Thymus (tissue), 11 donors: ENCODE data around the gene PTGDR2. TPM values are rescaled to one million over a fixed set of nuclear protein-coding genes. Genes with fewer than 3 reads are reported as not detected.

Source experiments
- DNase-seq, 9 donors: peaks; one replicate each; pipeline ENCODE4 v3.0.0-alpha.2; 2013; ENCODE audit warnings: low spot score in 9 of 9, low read depth in 6 of 9, missing footprints in 1 of 9
- H3K27ac ChIP-seq, 2 donors: one replicate each; pipeline ENCODE4 v1.5.1; 2013; ENCODE audit warnings: control low read depth in 1 of 2, low read depth in 1 of 2, low read length in 1 of 2, mild to moderate bottlenecking in 1 of 2, moderate library complexity in 1 of 2
- H3K27me3 ChIP-seq, 2 donors: one replicate each; pipeline ENCODE4 v1.5.1; 2013; ENCODE audit warnings: low read length in 1 of 2; ENCODE audit not compliant: control insufficient read depth in 2 of 2, insufficient read depth in 1 of 2
- H3K36me3 ChIP-seq, 2 donors: one replicate each; pipeline ENCODE4 v1.5.1; 2013; ENCODE audit warnings: low read length in 1 of 2, mild to moderate bottlenecking in 1 of 2, moderate library complexity in 1 of 2; ENCODE audit not compliant: control insufficient read depth in 2 of 2, insufficient read depth in 2 of 2
- H3K4me1 ChIP-seq, 2 donors: one replicate each; pipeline ENCODE4 v1.5.1; 2013; ENCODE audit warnings: low read length in 2 of 2; ENCODE audit not compliant: control insufficient read depth in 2 of 2, insufficient read depth in 2 of 2
- H3K4me3 ChIP-seq, 2 donors: one replicate each; pipeline ENCODE4 v1.5.1; 2013; ENCODE audit warnings: low read length in 2 of 2, control low read depth in 1 of 2, mild to moderate bottlenecking in 1 of 2
- H3K9me3 ChIP-seq, 2 donors: one replicate each; pipeline ENCODE4 v1.5.1; 2013; ENCODE audit warnings: low read length in 1 of 2, mild to moderate bottlenecking in 1 of 2; ENCODE audit not compliant: control insufficient read depth in 2 of 2, insufficient read depth in 1 of 2
- WGBS: extraction: QIAGEN DNeasy Blood & Tissue Kit; methylation state at CpG from one replicate; pipeline ENCODE4 v1.1.7; 2013; 5-methylcytosine and 5-hydroxymethylcytosine counted together
- polyA plus RNA-seq: library from polyadenylated mRNA; stranded (reverse); fragments of 200-250 nt; gene quantifications from one replicate; pipeline ENCODE4 v1.2.3, GENCODE V29; 2013
- total RNA-seq: library from RNA; stranded (reverse); fragments of 120-200 nt; gene quantifications from one replicate; pipeline ENCODE4 v1.2.4, GENCODE V29; 2013
- donor health status: healthy.

PTGDR2 gene
- total and polyA plus RNA-seq, 2 donors = 0.73 to 10.2 TPM

DNA sequence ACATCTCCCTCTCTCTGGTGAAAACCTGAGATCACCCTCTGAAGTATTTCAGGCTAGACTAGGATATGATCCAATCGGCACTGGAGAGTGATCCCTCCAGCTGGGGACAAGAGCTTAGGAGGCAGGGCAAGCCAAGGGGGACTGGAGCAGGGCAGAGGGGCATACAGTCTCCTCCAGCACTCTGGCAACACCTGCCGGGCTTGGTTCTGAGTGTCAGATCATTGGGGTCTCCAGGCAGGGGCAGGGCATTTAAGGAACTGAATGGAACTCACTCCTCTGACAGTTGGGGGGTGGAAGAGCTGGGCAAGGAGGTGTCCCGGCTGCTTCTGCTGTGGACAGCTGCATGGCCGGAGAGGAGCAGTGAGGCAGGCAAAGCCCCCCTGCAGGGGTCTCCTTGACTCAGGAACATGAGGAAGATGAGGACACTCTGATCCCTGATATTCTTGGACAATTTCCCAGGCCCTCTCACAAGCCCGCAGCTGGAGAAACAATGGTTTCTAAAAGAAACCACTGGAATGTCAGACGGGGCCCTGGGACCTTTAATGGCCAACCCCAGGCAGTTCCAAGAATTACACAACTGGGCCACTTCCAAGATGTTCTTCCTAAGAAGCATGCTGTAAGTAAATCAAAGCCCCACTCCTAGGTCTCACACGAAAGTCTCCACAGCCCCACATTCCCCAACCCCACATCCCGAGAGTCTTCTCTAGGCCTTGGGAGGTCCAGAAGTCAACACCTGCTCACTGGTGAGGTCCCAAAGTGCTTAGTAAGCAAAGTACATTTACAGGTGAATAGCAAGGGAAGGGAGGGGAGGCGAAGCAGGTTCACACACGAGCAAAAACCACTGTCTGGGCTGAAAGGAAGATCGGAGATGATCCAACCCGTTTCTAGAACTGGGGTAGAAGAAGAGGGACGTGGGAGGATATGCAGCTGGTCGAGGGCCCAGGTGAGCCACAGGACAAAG lies 15.0 kb downstream of the PTGDR2 start:
- Histone ChIP-seq H3K4me1 (peaks cover 35 to 85% of the 10 kb centered on the region in 2 donors), H3K36me3 (peaks cover 0 to 3% of the 10 kb centered on the region in 2 donors), H3K27me3 (no peaks in the 10 kb centered on the region), H3K27ac (no peak overlapping the region), H3K9me3 (no peaks in the 10 kb centered on the region), H3K4me3 (no peak overlapping the region)
- no peak for DNase-seq
- 95% methylated on average over 14 of the region's 14 CpGs for WGBS

DNA sequence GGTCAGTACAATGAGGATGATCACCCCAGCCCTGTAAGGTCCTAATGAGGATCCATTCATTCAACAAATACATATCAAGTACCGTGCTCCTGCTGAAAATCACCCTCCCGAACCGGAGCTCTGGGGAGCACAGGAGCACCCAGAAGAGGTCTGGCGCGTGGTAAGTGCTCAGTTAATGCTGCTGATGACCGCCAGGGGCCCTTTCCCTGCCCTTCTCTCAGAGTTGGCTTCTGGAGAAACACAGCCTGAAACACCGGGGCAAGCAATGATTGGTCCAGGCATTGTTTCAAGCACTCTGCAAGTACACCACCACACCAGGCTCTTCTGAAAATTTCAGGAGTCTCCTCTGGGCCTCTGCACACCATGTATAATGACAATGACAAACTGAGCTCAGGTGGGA lies 17.6 kb downstream of the PTGDR2 start:
- no peaks in the 10 kb centered on the region for H3K9me3 ChIP-seq
- H3K36me3 ChIP-seq = no peaks in the 10 kb centered on the region
- peaks cover 39 to 84% of the 10 kb centered on the region in 2 donors for H3K4me1 ChIP-seq
- no peak for DNase-seq
- no peaks in the 10 kb centered on the region for H3K27me3 ChIP-seq
- H3K27ac ChIP-seq = peak overlapping the region in 1 of 2 donors; percentile 8
- no peak overlapping the region for H3K4me3 ChIP-seq
- WGBS = over 99% methylated on average over 7 of the region's 7 CpGs

DNA sequence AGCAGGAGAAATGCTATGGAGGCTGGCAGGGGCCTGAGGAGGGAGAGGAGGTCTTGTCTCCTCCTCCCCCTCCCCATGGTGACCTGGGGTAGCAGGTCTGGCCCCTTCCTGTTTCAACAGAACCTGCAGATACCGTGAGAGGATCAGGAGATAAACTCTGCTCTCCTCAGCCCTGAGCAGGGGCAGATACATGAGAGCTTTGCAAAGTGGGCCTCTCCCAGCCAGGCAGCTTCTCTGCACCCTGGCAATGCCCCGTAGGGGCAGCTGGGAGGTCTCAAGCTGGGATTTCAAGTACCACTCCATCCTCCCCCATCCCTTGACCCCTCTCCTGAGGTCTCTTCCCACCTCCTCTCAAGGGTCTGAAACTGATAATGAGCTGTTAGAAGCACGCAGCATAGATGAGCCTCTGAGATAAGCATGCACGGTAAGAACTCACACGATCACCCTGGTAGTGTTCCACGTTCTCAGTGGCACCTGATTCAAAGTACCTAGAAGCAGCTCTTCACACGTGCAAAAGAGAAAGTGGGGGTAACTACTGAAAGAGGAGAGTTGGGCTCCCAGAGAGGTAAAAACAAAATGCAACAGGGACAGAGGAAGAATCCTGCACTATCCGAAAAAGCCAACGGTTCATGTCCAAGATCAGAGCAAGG lies 18.8 kb downstream of the PTGDR2 start:
- H3K27ac ChIP-seq = peak overlapping the region in 1 of 2 donors; percentile 84
- H3K4me1 ChIP-seq = peaks cover 33 to 79% of the 10 kb centered on the region in 2 donors
- no peaks in the 10 kb centered on the region for H3K27me3 ChIP-seq
- H3K4me3 ChIP-seq = no peak overlapping the region
- 43% methylated on average over 9 of the region's 9 CpGs for WGBS
- DNase-seq = peak in 1 of 9 donors; percentile 71
- no peaks in the 10 kb centered on the region for H3K36me3 ChIP-seq
- no peaks in the 10 kb centered on the region for H3K9me3 ChIP-seq

DNA sequence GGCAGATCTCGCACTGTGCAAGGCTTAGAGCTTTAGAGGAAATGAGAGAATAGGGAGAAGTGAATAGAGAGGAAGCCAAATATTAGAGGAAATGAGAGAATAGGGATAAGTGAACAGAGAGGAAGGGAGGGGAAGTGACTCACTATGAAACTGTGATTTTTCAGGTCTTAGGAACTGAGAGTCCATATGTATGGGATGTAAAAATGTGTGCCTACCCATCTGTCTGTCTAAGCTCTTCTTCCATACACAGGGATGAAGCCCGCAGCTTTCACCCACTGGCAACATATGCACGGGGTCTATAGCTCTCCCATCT lies 20.3 kb downstream of the PTGDR2 start:
- Histone ChIP-seq H3K4me1 (peaks cover 34 to 81% of the 10 kb centered on the region in 2 donors), H3K9me3 (no peaks in the 10 kb centered on the region), H3K27ac (no peak overlapping the region), H3K36me3 (no peaks in the 10 kb centered on the region), H3K4me3 (no peak overlapping the region), H3K27me3 (no peaks in the 10 kb centered on the region)
- 96% methylated on average over 3 of the region's 3 CpGs for WGBS
- DNase-seq = no peak

DNA sequence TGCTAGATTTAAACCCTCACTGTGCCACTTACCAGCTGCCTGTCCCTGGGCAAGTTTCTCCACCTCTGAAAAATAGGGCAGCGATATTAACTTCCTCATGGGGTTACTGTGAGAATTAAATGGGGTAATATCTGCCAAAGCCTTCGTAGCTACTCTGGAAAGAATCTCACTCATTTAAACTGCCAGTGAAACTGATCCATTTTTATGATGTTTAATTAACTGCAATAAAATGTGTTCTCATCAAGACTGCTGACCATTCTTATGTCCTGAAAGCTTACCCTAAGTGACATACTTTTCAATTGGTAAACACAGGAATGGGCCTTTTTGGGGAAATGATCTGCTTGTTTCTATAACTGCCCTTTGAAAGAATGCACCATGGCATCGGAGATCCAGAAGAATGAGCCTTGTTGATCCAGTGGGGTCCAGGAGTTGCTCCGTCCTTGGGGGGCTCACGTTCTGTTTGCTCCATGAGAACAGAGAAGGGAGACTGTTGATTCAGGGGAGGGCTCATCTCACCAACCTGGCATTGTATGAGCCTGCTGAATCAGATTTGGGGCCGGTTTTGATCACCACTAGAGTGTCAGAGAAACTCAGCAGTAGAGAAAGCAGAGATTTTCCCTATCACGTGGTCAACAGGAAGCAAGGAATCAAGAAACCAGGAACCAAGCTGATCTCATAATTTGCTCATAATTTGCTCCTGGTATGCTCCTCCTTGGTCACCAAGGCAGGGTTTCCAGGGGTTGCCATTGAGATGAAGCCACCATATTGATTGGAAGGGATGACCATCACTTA lies 20.8 kb downstream of the PTGDR2 start:
- 77% methylated on average over 7 of the region's 7 CpGs for WGBS

DNA sequence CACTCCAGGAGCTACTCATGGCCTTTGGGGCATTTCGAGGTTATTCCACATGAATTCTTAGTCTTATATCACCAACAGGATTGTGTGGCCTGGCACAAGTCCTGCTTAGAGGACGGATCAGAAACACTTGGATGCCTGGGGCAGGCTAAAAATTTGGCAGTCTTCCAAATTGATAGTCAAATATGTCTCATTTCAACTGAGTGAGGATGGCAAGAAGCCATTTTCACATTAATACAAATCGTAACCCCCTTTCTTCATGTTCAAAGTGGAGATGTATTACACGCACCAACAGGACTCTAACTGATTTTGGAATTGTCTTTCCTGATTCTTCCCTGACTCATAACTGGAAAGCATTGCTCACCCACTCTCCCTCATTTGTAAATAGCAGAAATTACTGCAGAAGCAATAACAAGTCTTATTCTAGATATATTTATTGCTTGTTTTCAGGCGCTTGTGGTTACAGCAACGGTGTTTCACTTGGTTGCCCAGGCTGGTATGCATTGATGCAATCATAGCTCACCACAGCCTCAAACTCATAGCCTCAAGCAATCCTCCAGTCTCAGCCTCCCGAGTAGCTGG lies 24.2 kb downstream of the PTGDR2 start:
- H3K36me3 ChIP-seq = no peaks in the 10 kb centered on the region
- no peak for DNase-seq
- H3K9me3 ChIP-seq = no peaks in the 10 kb centered on the region
- H3K27ac ChIP-seq = no peak overlapping the region
- no peaks in the 10 kb centered on the region for H3K27me3 ChIP-seq
- WGBS = 82% methylated on average over 7 of the region's 7 CpGs
- H3K4me1 ChIP-seq = peaks cover 18 to 51% of the 10 kb centered on the region in 2 donors
- H3K4me3 ChIP-seq = no peak overlapping the region

More for the DNA sequence above, 20.8 kb downstream of the PTGDR2 start:
- no peaks in the 10 kb centered on the region for H3K27me3 ChIP-seq
- peaks cover 34 to 81% of the 10 kb centered on the region in 2 donors for H3K4me1 ChIP-seq
- no peaks in the 10 kb centered on the region for H3K9me3 ChIP-seq
- H3K27ac ChIP-seq = peak overlapping the region in 1 of 2 donors; percentile 58
- H3K36me3 ChIP-seq = no peaks in the 10 kb centered on the region
- H3K4me3 ChIP-seq = no peak overlapping the region
- no peak for DNase-seq

DNA sequence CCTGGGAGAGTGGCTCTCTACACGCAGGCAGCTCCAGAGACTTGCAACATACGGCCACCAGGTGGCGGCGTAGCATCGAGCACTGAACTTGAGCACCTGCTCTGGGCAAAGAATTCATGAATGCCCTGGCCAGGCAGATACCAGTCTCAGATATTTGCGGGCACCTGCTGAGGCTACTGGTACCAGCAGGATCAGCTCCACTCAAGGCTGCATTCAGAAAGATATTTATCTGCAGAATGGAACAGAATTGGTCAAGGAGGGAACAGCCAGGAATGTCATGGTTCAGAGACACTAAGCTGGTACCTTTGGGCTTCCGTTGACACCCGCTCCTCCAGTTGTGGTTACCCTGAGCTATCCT lies 24.6 kb downstream of the PTGDR2 start:
- Histone ChIP-seq H3K4me1 (peaks cover 18 to 46% of the 10 kb centered on the region in 2 donors), H3K36me3 (no peaks in the 10 kb centered on the region), H3K4me3 (no peak overlapping the region), H3K9me3 (no peaks in the 10 kb centered on the region), H3K27me3 (no peaks in the 10 kb centered on the region), H3K27ac (no peak overlapping the region)
- WGBS = 24% methylated on average over 8 of the region's 8 CpGs
- DNase-seq = peak in 8 of 9 donors; percentile 66 to 90 (median 76)

DNA sequence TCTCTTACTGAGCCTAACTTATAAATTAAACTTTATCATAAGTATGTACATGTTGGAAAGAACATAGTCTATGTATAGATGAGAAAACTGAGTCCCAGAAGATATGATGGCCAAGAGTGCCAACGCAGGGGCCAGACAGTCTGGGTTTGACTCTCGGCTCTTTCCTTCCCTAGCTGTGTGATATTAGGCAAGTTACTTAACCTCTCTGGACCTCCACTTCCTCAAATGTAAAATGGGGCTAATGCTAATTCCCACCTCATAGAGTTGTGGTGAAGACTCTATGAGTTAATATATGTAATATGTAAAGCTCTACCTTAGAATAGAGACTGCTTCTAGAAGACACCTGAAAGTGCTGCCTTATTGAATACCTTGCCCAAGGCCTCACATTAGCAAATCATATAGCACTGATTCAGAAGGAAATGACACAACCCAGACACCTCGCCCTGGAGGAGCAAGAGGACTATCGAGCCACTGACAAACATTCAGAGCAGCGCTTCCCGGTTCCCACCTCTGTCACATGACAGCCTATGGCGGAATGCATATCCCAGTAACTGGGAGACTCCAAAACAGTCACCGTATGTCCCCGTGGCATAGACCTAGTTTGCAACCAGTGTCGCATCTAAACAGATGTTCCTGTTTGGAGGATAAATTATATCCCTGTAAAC lies 25.1 kb downstream of the PTGDR2 start:
- 54% methylated on average over 10 of the region's 10 CpGs for WGBS
- no peak for DNase-seq
- peak overlapping the region in 1 of 2 donors; percentile 4 for H3K27ac ChIP-seq

More for the DNA sequence above, 25.1 kb downstream of the PTGDR2 start:
- no peaks in the 10 kb centered on the region for H3K36me3 ChIP-seq
- H3K4me1 ChIP-seq = peaks cover 18 to 41% of the 10 kb centered on the region in 2 donors
- H3K27me3 ChIP-seq = no peaks in the 10 kb centered on the region
- H3K9me3 ChIP-seq = no peaks in the 10 kb centered on the region
- H3K4me3 ChIP-seq = no peak overlapping the region
